Osteoblast (primary cell): ENCODE measurements around the gene DTX1. TPM values are rescaled to one million over a fixed set of nuclear protein-coding genes. Genes with fewer than 3 reads are reported as not detected.

ENCODE experiments used
- DNase-seq: peaks from one replicate; pipeline ENCODE4 v3.0.0; 2011; ENCODE audit warnings: low spot score, mixed read lengths; ENCODE audit not compliant: insufficient read length; ENCODE audit errors: missing footprints
- H2AFZ ChIP-seq: 2 replicates; pipeline ENCODE4 v1.6.0; 2011; ENCODE audit warnings: mild to moderate bottlenecking, low read length
- H3K27ac ChIP-seq: 2 replicates; pipeline ENCODE4 v1.5.1; 2011; ENCODE audit warnings: mild to moderate bottlenecking, low read depth, low read length, moderate library complexity
- H3K27me3 ChIP-seq: 2 replicates; pipeline ENCODE4 v1.6.0; 2012; ENCODE audit warnings: mild to moderate bottlenecking, control low read depth, inconsistent platforms, low read length, moderate library complexity; ENCODE audit not compliant: insufficient read depth
- H3K36me3 ChIP-seq: 2 replicates; pipeline ENCODE4 v1.5.1; 2011; ENCODE audit warnings: mild to moderate bottlenecking, low read length, control low read depth, moderate library complexity; ENCODE audit not compliant: insufficient read depth
- H3K4me1 ChIP-seq: 2 replicates; pipeline ENCODE4 v1.5.1; 2011; ENCODE audit warnings: mild to moderate bottlenecking, low read length, control low read depth, moderate library complexity; ENCODE audit not compliant: insufficient read depth
- H3K4me2 ChIP-seq: 2 replicates; pipeline ENCODE4 v1.6.0; 2011; ENCODE audit warnings: mild to moderate bottlenecking, low read length; ENCODE audit not compliant: insufficient read depth
- H3K4me3 ChIP-seq: fragments of 200-600 bp; sonication (generic); 3 replicates; pipeline ENCODE4 v1.5.1; 2012; ENCODE audit warnings: mild to moderate bottlenecking, low read length, inconsistent platforms; ENCODE audit not compliant: insufficient read depth
- H3K79me2 ChIP-seq: 2 replicates; pipeline ENCODE4 v1.6.0; 2012; ENCODE audit warnings: mild to moderate bottlenecking, low read length, control low read depth, inconsistent platforms; ENCODE audit not compliant: insufficient read depth
- H3K9me3 ChIP-seq: 2 replicates; pipeline ENCODE4 v1.5.1; 2011; ENCODE audit warnings: low read depth, low read length, control low read depth
- H4K20me1 ChIP-seq: 2 replicates; pipeline ENCODE4 v1.6.0; 2012; ENCODE audit warnings: mild to moderate bottlenecking, low read length, control low read depth; ENCODE audit not compliant: insufficient read depth
- total RNA-seq: library from RNA; depleted of rRNA; stranded (reverse); fragments of >200 nt; gene quantifications from 2 replicates; pipeline ENCODE4 v1.2.3, GENCODE V29; 2012
- TF ChIP-seq, protein P1 (sequence below): IDR thresholded peaks from 2 replicates; pipeline ENCODE4 v1.5.1; 2011; ENCODE audit warnings: mild to moderate bottlenecking, low read depth, low read length, moderate library complexity; ENCODE audit errors: extremely low read depth

DTX1 gene
- total RNA-seq, 1 donor: under 0.01 TPM

DNA sequence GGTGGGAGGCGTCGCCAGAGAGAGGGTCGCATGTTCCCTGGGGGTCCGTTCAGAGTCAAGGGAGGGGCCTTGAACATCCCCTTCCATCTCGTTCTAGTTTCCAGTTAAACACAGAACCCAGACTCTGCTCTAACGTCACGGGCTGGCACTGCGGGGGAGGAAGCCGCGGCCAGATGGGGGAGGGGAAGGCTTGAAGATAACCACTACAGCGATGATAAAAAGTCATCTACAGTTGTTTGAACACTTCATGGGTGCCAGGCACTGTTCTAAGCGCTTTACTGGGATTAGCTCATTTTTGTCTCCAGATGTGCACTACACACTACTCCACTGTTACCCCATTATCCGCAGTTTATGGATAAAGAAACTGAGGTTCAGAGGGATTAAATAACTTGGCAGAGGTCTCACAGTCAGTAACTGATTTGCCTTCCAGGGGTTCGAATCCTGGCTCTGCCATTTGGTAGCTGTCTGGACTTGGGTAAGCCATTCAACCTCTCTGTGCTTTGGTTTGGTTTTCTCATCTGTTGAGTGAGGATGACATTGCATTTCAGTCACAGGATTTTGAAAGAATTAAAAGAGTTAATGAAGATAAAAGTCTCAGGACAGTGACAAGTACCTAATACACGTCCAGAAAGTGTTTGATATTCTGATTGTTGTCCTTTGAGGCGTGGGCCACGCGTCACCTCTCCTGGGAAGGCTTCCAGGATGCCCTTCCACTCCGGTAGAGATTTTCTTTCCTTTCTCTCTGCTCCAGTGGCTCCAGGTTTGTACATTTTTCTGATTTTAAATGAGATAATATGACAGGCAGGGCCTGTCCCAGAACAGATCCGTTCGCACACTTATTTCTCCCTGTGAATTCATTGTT is 79.8 kb downstream of the DTX1 start:
- Histone ChIP-seq H3K36me3 (no peaks in the 10 kb centered on the region), H3K4me3 (no peak overlapping the region), H3K27me3 (no peaks in the 10 kb centered on the region), H2AFZ (no peak overlapping the region), H3K27ac (no peak overlapping the region), H3K9me3 (no peaks in the 10 kb centered on the region), H3K79me2 (no peaks in the 10 kb centered on the region), H4K20me1 (no peaks in the 10 kb centered on the region), H3K4me2 (no peak overlapping the region), H3K4me1 (no peaks in the 10 kb centered on the region)
- TF ChIP-seq, protein P1, sequence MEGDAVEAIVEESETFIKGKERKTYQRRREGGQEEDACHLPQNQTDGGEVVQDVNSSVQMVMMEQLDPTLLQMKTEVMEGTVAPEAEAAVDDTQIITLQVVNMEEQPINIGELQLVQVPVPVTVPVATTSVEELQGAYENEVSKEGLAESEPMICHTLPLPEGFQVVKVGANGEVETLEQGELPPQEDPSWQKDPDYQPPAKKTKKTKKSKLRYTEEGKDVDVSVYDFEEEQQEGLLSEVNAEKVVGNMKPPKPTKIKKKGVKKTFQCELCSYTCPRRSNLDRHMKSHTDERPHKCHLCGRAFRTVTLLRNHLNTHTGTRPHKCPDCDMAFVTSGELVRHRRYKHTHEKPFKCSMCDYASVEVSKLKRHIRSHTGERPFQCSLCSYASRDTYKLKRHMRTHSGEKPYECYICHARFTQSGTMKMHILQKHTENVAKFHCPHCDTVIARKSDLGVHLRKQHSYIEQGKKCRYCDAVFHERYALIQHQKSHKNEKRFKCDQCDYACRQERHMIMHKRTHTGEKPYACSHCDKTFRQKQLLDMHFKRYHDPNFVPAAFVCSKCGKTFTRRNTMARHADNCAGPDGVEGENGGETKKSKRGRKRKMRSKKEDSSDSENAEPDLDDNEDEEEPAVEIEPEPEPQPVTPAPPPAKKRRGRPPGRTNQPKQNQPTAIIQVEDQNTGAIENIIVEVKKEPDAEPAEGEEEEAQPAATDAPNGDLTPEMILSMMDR: no peak
- DNase-seq: peak; percentile 72

DNA sequence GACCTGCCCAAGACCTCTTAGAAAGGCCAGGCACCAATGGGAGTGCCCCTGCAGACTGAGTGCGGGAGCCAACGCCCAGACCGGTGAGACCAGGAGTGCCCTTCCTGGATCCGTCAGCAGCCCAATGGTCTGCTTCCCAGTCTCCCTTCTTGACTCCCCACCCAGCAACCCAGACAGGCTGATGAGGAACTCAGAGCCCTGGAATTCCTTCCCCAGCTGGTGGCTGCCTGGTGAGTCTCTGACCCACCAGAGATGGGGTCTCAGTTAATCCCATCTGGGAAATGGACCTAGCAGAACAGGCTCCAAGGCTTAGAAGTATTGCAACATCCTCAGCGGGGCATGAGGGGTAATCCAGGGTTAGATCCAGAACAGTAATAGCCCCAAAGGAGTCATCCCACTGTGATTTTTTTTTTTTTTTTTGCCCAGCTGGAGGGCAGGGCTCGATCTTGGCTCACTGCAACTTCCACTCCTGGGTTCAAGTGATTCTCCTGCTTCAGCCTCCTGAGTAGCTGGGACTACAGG is 80.5 kb downstream of the DTX1 start:
- Histone ChIP-seq H3K9me3 (no peaks in the 10 kb centered on the region), H4K20me1 (no peaks in the 10 kb centered on the region), H3K4me2 (no peak overlapping the region), H3K79me2 (no peaks in the 10 kb centered on the region), H3K27me3 (no peaks in the 10 kb centered on the region), H3K27ac (no peak overlapping the region), H3K4me1 (no peaks in the 10 kb centered on the region), H2AFZ (no peak overlapping the region), H3K4me3 (no peak overlapping the region), H3K36me3 (no peaks in the 10 kb centered on the region)
- TF ChIP-seq, protein P1: no peak
- DNase-seq: no peak

DNA sequence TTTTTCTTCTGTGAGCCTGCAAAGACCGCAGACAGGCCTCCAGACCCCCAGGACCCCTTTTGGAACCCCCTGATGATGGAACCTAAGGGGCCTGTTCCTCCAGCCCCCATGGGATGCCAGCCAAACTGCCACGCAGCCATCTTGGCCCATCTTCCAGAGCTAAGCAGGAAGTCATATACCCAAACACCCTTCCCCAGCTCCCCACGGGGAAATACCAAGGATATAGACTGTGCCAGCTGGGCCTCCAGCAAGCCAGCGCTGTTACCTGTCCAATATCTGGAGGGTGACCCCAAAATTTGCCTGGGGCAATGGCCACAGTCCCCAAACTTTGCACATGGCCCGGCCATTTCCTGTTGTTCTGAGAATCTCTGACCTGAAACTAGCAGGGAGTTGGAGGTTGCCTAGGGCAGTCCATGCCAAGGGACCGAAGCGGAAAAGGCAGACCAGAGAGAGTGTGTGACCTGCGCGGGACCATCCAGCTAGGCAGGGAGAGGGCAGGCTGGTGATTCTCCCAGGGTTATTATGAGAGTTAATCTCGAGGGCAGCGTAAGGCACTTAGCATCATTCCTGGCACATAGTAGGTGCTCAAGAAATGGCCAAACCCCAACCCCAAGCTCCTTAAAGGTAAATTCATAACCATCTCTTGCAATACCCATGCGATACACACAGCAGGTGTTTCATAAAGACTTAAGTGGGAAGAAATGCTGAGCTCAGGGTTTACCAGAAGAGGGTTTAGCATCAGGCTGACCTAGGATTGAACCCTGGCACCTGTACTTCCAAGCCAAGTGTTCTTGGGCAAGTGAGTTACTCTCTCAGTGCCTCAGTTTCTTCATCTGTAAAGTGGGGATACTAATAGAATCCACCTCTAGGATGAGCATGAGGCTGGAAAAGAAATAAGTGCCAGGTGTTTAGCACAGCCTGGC is 81.6 kb downstream of the DTX1 start:
- peak; percentile 37 for DNase-seq
- Histone ChIP-seq H3K4me2 (no peak overlapping the region), H3K27ac (no peak overlapping the region), H3K79me2 (no peaks in the 10 kb centered on the region), H3K4me1 (no peaks in the 10 kb centered on the region), H3K27me3 (no peaks in the 10 kb centered on the region), H3K4me3 (no peak overlapping the region), H3K36me3 (no peaks in the 10 kb centered on the region), H4K20me1 (no peaks in the 10 kb centered on the region), H3K9me3 (no peaks in the 10 kb centered on the region), H2AFZ (no peak overlapping the region)
- TF ChIP-seq, protein P1: no peak
